ENCODE measurements around the gene SNUPN. TPM values are rescaled to one million over a fixed set of nuclear protein-coding genes. Genes with fewer than 3 reads are reported as not detected.

The SNUPN gene
- total RNA-seq, 2 experiments from 2014 or later = 44.4 to 71.1 TPM

DNA sequence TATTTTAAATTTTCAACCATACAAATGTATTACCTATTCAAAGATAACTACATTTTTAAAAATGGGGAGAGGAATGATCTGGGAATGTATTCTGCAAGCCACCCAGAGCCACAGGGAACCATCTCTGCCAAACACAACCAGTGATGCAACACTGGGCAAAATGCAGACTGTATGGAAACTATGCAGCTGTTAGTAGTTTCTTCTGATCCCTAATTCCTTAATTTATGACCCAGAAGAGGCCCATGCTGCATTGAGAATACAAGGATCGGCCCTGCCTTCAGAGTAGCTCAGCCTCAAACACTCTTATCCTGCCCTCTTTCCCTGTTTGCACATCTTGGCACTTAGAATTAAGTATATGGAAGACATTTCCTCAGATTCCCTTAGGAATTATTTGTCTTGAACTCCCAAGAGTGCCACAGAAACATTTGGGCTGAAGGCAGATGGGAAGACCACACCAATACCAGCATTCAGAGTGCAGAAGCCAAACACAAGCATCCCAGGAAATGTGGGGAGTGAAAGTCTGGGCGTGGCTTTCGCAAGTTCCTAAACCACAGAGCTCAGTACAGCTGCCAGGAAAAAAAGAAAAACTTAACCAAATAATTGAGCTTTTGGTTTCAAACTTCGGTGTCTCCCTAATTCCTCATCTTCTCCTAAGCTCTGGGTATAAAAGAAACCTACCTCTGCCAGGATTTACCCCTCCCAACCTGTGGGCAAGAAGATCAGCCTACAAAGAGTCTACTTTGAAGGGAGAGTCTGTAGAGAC is 5.3 kb downstream of the SNUPN start:
- H3K9me3 ChIP-seq (ENCODE audit: low read length) = no peaks in the 10 kb centered on the region
- H4K20me1 ChIP-seq (ENCODE audit: insufficient read depth, low read length) = no peaks in the 10 kb centered on the region
- no peaks in the 10 kb centered on the region for H3K9me2 ChIP-seq (ENCODE audit: insufficient read depth, low read length)
- H3K79me2 ChIP-seq (ENCODE audit: insufficient read depth, low read depth, low read length) = peaks cover 12% of the 10 kb centered on the region; the same call in 1 of the 2 replicates
- no peak overlapping the region for H3K4me2 ChIP-seq (ENCODE audit: low read length)
- intact Hi-C loops (cut with micrococcal nuclease; ENCODE audit: unreplicated experiment) = no loop called here
- H3K27ac ChIP-seq (ENCODE audit: low read depth, low read length, poor library complexity, severe bottlenecking) = no peak overlapping the region
- ChIA-PET CTCF (ENCODE audit: unreplicated experiment) (no interaction called here), POLR2A (interaction anchor here (0.6 to 1.1 kb wide), 4 partner anchors 13 to 203 kb away, joined by 3 to 4 read pairs (median 4); no protein-coding TSS in a partner anchor)
- no peak overlapping the region for H2AFZ ChIP-seq (ENCODE audit: low read length)
- TF ChIP-seq EZH2phosphoT487 (IDR thresholded peaks at IDR 0.05; ENCODE audit: borderline replicate concordance, low read depth, low read length) = no peak
- H3K36me3 ChIP-seq (ENCODE audit: insufficient read depth, low read length) = peaks cover 69% of the 10 kb centered on the region
- DNase-seq (ENCODE audit: low spot score) = no peak
- no peak overlapping the region for H3K4me3 ChIP-seq (ENCODE audit: low read depth, low read length, poor library complexity, severe bottlenecking)
- H3K4me1 ChIP-seq (ENCODE audit: insufficient read depth, low read length, poor library complexity, severe bottlenecking) = peaks cover 4% of the 10 kb centered on the region
- BruUV-seq (replicated peaks) = no TSS peak

GRCh38 chr15:75616766-75617165 is 8.8 kb downstream of the SNUPN start:
- TF ChIP-seq EZH2phosphoT487 (IDR thresholded peaks at IDR 0.05; ENCODE audit: borderline replicate concordance, low read depth, low read length) = no peak
- TF ChIP-seq, protein P1, sequence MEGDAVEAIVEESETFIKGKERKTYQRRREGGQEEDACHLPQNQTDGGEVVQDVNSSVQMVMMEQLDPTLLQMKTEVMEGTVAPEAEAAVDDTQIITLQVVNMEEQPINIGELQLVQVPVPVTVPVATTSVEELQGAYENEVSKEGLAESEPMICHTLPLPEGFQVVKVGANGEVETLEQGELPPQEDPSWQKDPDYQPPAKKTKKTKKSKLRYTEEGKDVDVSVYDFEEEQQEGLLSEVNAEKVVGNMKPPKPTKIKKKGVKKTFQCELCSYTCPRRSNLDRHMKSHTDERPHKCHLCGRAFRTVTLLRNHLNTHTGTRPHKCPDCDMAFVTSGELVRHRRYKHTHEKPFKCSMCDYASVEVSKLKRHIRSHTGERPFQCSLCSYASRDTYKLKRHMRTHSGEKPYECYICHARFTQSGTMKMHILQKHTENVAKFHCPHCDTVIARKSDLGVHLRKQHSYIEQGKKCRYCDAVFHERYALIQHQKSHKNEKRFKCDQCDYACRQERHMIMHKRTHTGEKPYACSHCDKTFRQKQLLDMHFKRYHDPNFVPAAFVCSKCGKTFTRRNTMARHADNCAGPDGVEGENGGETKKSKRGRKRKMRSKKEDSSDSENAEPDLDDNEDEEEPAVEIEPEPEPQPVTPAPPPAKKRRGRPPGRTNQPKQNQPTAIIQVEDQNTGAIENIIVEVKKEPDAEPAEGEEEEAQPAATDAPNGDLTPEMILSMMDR (conservative IDR thresholded peaks at IDR 0.05; ENCODE audit: low read length) = no peak
- H3K9me2 ChIP-seq (ENCODE audit: insufficient read depth, low read length) = no peaks in the 10 kb centered on the region
- no peak overlapping the region for H3K27ac ChIP-seq (ENCODE audit: low read depth, low read length, poor library complexity, severe bottlenecking)
- ChIA-PET POLR2A (no interaction called here), CTCF (ENCODE audit: unreplicated experiment) (no interaction called here)
- no peak overlapping the region for H3K4me3 ChIP-seq (ENCODE audit: low read depth, low read length, poor library complexity, severe bottlenecking)
- no TSS peak for BruUV-seq (replicated peaks)
- H4K20me1 ChIP-seq (ENCODE audit: insufficient read depth, low read length) = no peaks in the 10 kb centered on the region
- H3K9me3 ChIP-seq (ENCODE audit: low read length) = no peaks in the 10 kb centered on the region
- DNase-seq (ENCODE audit: low spot score) = no peak
- no peaks in the 10 kb centered on the region for H3K4me1 ChIP-seq (ENCODE audit: insufficient read depth, low read length, poor library complexity, severe bottlenecking)
- H3K79me2 ChIP-seq (ENCODE audit: insufficient read depth, low read depth, low read length) = no peaks in the 10 kb centered on the region
- intact Hi-C loops (cut with micrococcal nuclease; ENCODE audit: unreplicated experiment) = no loop called here
- H2AFZ ChIP-seq (ENCODE audit: low read length) = no peak overlapping the region
- H3K4me2 ChIP-seq (ENCODE audit: low read length) = no peak overlapping the region
- peaks cover 93% of the 10 kb centered on the region for H3K36me3 ChIP-seq (ENCODE audit: insufficient read depth, low read length)

DNA sequence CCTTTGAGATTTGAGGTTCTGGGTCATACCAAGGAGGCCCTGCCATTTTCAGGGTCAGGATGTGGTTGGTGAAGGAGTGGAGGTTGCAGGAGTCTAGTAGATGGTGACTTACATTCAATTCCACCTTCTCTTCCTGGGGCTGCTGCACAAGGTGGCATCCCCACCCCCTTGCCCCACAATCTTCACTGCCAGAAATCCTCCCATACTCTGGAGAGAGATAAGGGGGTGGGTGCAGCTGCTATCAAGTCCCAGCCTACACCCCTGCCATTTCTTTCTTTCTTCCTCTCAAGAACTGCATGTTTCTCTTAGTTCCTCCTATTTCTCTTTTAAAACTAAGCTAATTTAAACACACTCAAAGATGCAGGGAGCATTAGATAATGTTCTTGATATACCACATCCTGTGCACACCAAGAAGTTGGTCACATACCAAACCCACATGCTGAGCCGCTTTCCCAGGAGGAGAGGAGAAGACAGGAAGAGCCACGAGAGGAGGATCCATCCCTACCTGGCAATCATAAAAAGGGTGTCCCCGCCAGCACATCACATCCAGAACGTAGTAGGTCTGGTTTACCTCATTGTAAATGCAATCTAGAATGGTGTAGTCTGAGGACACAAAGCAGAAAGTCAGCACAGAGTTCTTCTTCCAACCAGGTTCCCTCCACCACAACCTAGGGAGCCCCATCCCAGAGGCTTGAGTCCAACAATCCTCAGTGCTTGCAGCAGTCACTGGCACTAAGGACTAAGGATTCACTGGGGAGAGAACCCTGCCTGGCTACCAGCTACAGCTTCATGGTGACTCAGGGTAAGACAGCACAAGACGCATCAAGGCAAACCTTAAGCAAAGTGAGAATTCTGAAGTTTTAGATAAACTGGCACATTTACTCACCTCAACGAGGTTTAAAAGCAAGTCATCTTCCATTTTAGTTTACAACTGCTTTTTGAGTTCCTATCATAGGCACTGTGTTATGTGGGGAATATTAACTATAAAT is 18.5 kb downstream of the SNUPN start:
- TF ChIP-seq EZH2phosphoT487 (IDR thresholded peaks at IDR 0.05; ENCODE audit: borderline replicate concordance, low read depth, low read length) = no peak
- TF ChIP-seq, protein P1 (conservative IDR thresholded peaks at IDR 0.05; ENCODE audit: low read length) = no peak
- ChIA-PET POLR2A (interaction anchor here (0.6 to 1.7 kb wide), 2 partner anchors 12 to 14 kb away, joined by 3 to 4 read pairs; no protein-coding TSS in a partner anchor), CTCF (ENCODE audit: unreplicated experiment) (no interaction called here)
- Histone ChIP-seq H3K36me3 (ENCODE audit: insufficient read depth, low read length) (peaks cover 81% of the 10 kb centered on the region), H3K79me2 (ENCODE audit: insufficient read depth, low read depth, low read length) (no peaks in the 10 kb centered on the region), H3K4me1 (ENCODE audit: insufficient read depth, low read length, poor library complexity, severe bottlenecking) (no peaks in the 10 kb centered on the region), H3K27ac (ENCODE audit: low read depth, low read length, poor library complexity, severe bottlenecking) (no peak overlapping the region), H3K9me2 (ENCODE audit: insufficient read depth, low read length) (no peaks in the 10 kb centered on the region), H2AFZ (ENCODE audit: low read length) (no peak overlapping the region), H3K4me2 (ENCODE audit: low read length) (no peak overlapping the region), H4K20me1 (ENCODE audit: insufficient read depth, low read length) (no peaks in the 10 kb centered on the region), H3K9me3 (ENCODE audit: low read length) (no peaks in the 10 kb centered on the region), H3K4me3 (ENCODE audit: low read depth, low read length, poor library complexity, severe bottlenecking) (no peak overlapping the region)
- no peak for DNase-seq (ENCODE audit: low spot score)
- TSS peak; percentile 53 for BruUV-seq (replicated peaks)
- intact Hi-C loops (cut with micrococcal nuclease; ENCODE audit: unreplicated experiment) = no loop called here
